ENCODE results near the gene CUL4A.

DNA sequence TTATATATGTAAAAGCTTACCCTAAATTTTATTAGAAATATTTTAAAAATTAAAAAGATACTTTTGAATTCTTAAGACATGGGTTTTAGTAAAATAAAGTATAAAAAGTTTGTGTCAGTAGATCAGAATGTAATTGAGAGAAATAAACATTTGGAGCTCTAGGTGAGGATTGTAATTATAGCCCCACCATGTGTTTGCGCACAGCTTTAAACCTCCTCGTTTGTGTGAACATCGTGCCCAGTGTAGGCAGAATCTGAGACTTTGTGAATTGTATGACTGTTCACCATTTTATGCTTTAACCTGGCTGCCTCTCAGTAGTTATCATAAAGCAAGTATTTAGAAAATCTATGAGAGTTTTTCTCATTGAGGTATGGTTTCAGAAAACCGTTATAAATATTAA, 29.1 kb downstream of the CUL4A start:
- TF ChIP-seq, protein P1, sequence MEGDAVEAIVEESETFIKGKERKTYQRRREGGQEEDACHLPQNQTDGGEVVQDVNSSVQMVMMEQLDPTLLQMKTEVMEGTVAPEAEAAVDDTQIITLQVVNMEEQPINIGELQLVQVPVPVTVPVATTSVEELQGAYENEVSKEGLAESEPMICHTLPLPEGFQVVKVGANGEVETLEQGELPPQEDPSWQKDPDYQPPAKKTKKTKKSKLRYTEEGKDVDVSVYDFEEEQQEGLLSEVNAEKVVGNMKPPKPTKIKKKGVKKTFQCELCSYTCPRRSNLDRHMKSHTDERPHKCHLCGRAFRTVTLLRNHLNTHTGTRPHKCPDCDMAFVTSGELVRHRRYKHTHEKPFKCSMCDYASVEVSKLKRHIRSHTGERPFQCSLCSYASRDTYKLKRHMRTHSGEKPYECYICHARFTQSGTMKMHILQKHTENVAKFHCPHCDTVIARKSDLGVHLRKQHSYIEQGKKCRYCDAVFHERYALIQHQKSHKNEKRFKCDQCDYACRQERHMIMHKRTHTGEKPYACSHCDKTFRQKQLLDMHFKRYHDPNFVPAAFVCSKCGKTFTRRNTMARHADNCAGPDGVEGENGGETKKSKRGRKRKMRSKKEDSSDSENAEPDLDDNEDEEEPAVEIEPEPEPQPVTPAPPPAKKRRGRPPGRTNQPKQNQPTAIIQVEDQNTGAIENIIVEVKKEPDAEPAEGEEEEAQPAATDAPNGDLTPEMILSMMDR (IDR thresholded peaks at IDR 0.05; ENCODE audit: low read length) = no peak
- TF ChIP-seq EZH2 (optimal IDR thresholded peaks at IDR 0.05; ENCODE audit: low read depth, low read length) (no peak), EZH2phosphoT487 (IDR thresholded peaks at IDR 0.05; ENCODE audit: low read length) (no peak)

Measured in MM.1S (cell line).